Parathyroid adenoma (tissue), 2 donors: Measurements from ENCODE around the gene CCDC159.

Experiments
- H2AFZ ChIP-seq: fragments of 300-600 bp; sonication (generic); one replicate; pipeline ENCODE4 v1.7.0; 2017; ENCODE audit warnings: antibody characterized with exemption, mild to moderate bottlenecking
- H3K27ac ChIP-seq: fragments of 300-600 bp; sonication (generic); one replicate; pipeline ENCODE4 v1.7.0; 2017
- H3K27me3 ChIP-seq: fragments of 300-600 bp; sonication (generic); one replicate; pipeline ENCODE4 v1.7.0; 2017; ENCODE audit warnings: low read length; ENCODE audit not compliant: control insufficient read depth, insufficient read depth
- H3K36me3 ChIP-seq: fragments of 300-600 bp; sonication (generic); one replicate; pipeline ENCODE4 v1.7.0; 2017; ENCODE audit warnings: low read length; ENCODE audit not compliant: control insufficient read depth, insufficient read depth
- H3K4me1 ChIP-seq: fragments of 300-600 bp; sonication (generic); one replicate; pipeline ENCODE4 v1.7.0; 2017; ENCODE audit warnings: control low read depth
- H3K4me2 ChIP-seq: fragments of 300-600 bp; sonication (generic); one replicate; pipeline ENCODE4 v1.7.0; 2017; ENCODE audit warnings: low read length
- H3K4me3 ChIP-seq: fragments of 300-600 bp; sonication (generic); one replicate; pipeline ENCODE4 v1.7.0; 2017; ENCODE audit warnings: low read depth, low read length
- H3K79me2 ChIP-seq: fragments of 300-600 bp; sonication (generic); one replicate; pipeline ENCODE4 v1.7.0; 2017; ENCODE audit warnings: control low read depth
- H3K9ac ChIP-seq: fragments of 300-600 bp; sonication (generic); one replicate; pipeline ENCODE4 v1.7.0; 2017; ENCODE audit warnings: mild to moderate bottlenecking
- H3K9me3 ChIP-seq: fragments of 300-600 bp; sonication (generic); one replicate; pipeline ENCODE4 v1.7.0; 2017; ENCODE audit warnings: low read length; ENCODE audit not compliant: control insufficient read depth
- CTCF ChIP-seq: fragments of 300-600 bp; sonication (generic); IDR thresholded peaks from one replicate; pipeline ENCODE4 v1.7.0; 2017; ENCODE audit warnings: antibody characterized with exemption, mild to moderate bottlenecking
- donor health status: primary hyperparathyroidism.

Gene CCDC159

DNA sequence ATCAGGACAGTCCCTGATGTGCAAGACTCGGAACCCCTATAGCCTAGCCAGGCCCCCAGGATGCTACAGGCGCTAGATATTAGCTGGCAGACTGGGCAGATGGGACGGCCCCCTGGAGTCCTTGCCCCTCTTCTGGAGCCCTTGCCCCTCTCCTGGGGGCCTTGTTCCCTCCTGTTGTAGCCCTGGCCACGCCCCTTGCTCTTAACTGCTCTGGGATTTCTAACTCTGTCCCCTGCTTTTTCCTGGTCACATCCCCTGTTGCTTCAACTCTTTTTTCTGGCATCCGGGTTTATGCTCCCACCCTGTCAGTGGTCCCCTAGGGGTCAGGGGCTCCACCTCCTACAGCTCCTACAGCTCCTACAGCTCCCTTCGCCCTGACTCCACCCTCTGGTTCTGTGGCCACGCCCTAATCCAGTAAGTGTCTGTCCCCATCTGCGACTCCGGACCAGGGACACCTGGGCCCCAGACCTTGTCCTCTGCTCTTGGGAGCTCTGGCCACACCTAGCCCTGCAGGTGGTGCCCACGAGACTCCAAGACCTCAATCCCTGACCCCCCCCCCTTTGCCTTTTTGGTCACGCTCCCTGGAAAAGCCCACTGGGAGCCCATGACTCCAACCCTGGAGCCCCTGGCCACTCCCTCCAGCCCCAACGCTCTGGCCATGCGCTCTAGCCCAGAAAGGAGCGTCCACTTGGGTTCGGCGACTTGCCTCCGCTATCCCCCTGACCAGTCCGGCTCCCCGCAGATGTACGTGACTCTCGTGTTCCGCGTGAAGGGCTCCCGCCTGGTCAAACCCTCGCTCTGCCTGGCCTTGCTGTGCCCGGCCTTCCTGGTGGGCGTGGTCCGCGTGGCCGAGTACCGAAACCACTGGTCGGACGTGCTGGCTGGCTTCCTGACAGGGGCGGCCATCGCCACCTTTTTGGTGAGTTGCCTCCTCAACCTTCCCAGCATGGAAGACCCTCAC lies 15.7 kb downstream of the CCDC159 start:
- H3K36me3 ChIP-seq = no peaks in the 10 kb centered on the region

DNA sequence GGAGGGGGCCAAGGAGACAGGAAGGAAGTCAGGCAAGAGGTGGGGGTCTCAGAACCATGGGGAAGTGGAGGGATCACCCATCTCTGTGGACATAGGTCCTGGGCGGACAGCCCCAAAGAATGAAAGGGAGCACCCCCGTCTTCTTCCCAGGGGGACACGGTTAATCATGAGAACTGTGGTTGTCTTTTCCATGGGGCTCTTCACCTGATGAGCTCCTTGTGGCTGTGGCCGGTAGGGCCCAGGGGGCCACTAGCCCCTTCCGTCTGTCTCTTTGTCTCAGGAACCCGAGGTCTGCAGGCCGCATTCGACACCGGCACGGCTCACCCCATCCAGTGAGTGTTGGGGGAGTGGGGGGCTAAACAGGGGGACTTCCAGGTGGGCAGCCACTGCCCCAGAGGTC lies 17.6 kb downstream of the CCDC159 start:
- Histone ChIP-seq H2AFZ (no peak overlapping the region), H3K4me1 (no peaks in the 10 kb centered on the region), H3K27ac (no peak overlapping the region), H3K9ac (no peak overlapping the region), H3K4me3 (no peak overlapping the region), H3K9me3 (no peaks in the 10 kb centered on the region), H3K79me2 (no peaks in the 10 kb centered on the region), H3K4me2 (no peak overlapping the region), H3K36me3 (no peaks in the 10 kb centered on the region), H3K27me3 (no peaks in the 10 kb centered on the region)
- TF ChIP-seq CTCF = no peak

More for the DNA sequence above, 15.7 kb downstream of the CCDC159 start:
- no peak for TF ChIP-seq CTCF
- Histone ChIP-seq H3K9ac (no peak overlapping the region), H3K4me3 (no peak overlapping the region), H3K4me1 (no peaks in the 10 kb centered on the region), H3K79me2 (no peaks in the 10 kb centered on the region), H3K27me3 (no peaks in the 10 kb centered on the region), H3K4me2 (no peak overlapping the region), H3K27ac (no peak overlapping the region), H3K9me3 (no peaks in the 10 kb centered on the region), H2AFZ (no peak overlapping the region)

DNA sequence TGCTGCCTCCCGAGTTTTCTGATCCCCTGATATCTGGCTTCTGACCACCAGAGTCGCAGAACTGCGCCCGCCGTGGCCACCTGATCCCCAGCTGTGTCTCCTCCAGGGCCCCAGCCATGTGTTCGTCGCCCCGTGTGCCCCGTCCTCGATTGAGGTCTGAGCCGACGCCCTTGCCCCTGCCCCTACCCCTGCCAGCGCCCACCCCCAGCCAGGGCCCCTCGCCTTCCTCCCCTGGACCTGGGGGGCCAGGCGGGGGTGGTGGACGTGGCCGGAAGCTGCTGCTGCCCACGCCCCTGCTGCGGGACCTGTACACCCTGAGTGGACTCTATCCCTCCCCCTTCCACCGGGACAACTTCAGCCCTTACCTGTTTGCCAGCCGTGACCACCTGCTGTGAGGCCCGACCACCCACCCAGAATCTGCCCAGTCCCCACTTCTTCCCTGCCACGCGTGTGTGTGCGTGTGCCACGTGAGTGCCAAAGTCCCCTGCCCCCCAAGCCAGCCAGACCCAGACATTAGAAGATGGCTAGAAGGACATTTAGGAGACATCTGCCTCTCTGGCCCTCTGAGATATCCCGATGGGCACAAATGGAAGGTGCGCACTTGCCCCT lies 18.1 kb downstream of the CCDC159 start:
- Histone ChIP-seq H3K36me3 (no peaks in the 10 kb centered on the region), H3K79me2 (no peaks in the 10 kb centered on the region), H3K4me2 (no peak overlapping the region), H3K27ac (no peak overlapping the region), H3K9ac (no peak overlapping the region), H3K4me1 (no peaks in the 10 kb centered on the region), H2AFZ (no peak overlapping the region), H3K4me3 (no peak overlapping the region), H3K27me3 (no peaks in the 10 kb centered on the region), H3K9me3 (no peaks in the 10 kb centered on the region)
- no peak for TF ChIP-seq CTCF

DNA sequence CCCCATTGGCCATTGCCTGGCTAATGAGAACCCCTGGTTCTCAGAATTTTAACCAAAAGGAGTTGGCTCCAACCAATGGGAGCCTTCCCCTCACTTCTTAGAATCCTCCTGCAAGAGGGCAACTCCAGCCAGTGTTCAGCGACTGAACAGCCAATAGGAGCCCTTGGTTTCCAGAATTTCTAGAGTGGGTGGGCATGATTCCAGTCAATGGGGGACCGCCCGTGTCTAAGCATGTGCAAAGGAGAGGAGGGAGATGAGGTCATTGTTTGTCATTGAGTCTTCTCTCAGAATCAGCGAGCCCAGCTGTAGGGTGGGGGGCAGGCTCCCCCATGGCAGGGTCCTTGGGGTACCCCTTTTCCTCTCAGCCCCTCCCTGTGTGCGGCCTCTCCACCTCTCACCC lies 18.6 kb downstream of the CCDC159 start:
- no peak overlapping the region for H3K27ac ChIP-seq

More for the DNA sequence above, 18.6 kb downstream of the CCDC159 start:
- Histone ChIP-seq H3K4me1 (no peaks in the 10 kb centered on the region), H2AFZ (no peak overlapping the region), H3K9ac (no peak overlapping the region), H3K36me3 (no peaks in the 10 kb centered on the region), H3K27me3 (no peaks in the 10 kb centered on the region), H3K9me3 (no peaks in the 10 kb centered on the region), H3K4me2 (no peak overlapping the region), H3K79me2 (no peaks in the 10 kb centered on the region), H3K4me3 (no peak overlapping the region)
- TF ChIP-seq CTCF = no peak
